Fibroblast of peridontal ligament (primary cell): ENCODE measurements around the gene FAH.
A peak's percentile ranks its signal among the peaks of the same experiment; 100 is the strongest.

Source experiments
- DNase-seq: peaks from one replicate; pipeline ENCODE4 v3.0.0-alpha.2; 2010; ENCODE audit errors: extremely low read depth

The FAH gene

DNA sequence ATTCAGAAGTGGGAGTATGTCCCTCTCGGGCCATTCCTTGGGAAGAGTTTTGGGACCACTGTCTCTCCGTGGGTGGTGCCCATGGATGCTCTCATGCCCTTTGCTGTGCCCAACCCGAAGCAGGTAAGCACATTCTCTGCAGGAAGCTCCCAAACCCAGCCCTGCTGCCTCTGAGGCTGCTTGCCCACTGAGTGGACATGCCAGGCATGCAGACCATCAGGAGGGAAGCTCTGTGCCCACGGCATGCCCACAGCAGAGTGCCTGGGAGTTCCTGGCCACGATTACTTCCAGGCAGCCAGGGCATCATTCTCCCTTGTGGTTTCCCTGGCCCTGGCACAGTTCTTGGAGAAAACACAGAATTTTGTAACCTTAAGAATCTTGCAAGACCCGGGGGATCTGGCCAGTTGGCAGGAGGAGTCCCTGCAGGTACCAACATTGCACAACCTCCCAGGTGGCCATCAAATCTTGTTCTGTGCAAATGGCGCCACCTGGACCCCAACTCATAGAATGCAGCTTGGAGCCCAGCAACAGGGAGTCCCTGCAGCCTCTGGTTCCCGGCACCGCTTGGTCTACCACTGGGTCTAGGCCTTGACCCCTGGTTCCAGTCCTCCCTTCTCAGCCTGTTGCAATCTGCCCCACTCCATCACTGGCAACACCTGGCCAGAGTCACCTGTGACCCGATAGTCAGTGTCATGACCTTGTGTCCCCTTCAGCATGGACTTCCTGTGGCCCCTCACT, 20.4 kb downstream of the FAH start:
- DNase-seq = peak; percentile 40

GRCh38 chr15:80174017-80174746, 21.4 kb downstream of the FAH start:
- peak; percentile 89 for DNase-seq

- DNase-seq = no peak
Measured at GRCh38 chr15:80175436-80175835, 22.6 kb downstream of the FAH start.

DNA sequence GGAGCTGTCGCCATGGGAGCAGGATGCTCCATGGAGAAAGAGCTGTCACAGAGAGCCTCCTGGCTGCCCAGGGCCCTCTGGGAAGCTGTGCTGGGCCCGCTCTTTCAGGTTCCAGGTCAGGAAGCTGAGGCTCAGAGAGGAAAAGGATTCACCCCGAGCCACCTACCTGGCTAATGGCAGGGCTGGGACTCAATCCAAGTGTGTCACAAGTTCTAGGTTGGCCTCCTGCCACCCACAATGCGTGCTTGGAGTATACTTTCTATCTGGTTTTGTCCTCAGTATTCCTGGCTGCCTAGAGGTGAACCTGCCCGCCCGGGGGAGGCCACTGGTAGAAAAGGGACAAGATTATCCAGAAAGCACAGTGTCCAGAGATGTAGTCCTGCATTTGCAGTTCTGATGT, 23.6 kb downstream of the FAH start:
- no peak for DNase-seq

- no peak for DNase-seq
Measured at GRCh38 chr15:80177156-80177555, 24.4 kb downstream of the FAH start.

- DNase-seq = peak; percentile 89
Measured at GRCh38 chr15:80179025-80179759, 26.4 kb downstream of the FAH start.

GRCh38 chr15:80179935-80180334, 27.1 kb downstream of the FAH start:
- no peak for DNase-seq

- DNase-seq = no peak
Measured at GRCh38 chr15:80180468-80180867, 27.7 kb downstream of the FAH start.

DNA sequence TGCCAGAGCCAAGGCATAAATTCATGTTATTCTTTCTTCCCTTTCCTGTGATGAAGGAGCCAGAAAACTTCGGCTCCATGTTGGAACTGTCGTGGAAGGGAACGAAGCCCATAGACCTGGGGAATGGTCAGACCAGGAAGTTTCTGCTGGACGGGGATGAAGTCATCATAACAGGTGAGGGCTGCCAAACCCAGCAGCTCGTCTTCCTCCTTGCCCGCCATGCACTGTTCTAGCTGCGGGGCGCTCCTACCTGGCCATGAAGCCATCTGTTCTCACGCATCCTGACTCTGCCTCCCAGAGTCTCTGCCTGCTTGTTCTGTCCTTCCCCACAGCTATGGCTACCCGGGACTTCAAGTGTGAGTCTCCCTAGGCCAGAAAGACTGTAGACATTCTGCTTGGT, 28.2 kb downstream of the FAH start:
- DNase-seq = no peak

DNA sequence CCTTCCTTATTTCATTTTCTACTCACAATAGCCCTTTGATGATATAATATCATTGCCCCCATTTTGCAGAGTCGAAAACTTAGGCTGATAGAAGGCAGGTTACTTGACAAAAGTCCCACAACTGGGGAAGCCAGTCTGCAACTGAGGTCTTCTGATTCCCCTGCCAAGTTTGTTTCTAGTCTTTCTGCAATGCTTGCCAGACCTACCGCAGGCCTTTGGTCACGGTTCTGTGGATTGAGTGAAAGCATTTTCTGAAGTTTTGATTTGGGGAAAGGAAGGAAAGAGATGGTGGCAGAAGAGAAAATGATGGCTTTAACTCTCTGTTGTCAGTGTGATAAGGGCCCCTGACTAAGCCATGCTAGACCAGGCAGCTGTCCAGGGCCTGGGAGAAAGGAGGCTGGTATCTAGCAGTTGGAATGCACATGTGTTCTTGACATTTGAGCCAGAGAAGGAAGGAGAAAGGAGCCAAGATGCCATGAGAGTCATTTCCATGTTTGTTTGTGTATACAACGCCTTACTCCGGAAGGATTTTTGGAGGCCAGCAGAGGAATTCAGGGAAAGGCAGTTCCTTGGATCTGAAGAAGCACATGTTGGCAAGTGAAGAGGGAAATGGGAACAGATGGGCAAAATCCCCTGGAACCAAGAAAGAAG, 29.9 kb downstream of the FAH start:
- peak; percentile 92 for DNase-seq

DNA sequence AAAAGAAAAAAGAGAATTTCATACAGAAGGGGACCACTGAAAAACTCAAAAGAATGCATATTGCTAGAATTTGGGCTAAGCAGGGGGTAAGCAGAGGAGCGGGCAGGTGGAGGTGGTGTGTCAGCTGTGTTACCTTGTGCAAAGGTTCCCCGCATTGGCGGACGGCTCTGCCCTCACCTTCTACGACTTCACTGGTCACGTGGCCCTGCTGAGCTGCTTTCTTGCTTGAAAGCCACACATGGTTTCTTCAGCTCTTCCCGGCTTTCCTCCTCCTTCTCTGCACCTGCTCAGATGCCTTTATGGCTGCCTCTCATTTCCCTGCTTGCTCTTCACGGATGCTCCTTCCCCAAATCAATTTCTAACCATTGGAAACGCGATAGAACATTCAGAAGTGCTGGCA, 30.5 kb downstream of the FAH start:
- DNase-seq = no peak

DNA sequence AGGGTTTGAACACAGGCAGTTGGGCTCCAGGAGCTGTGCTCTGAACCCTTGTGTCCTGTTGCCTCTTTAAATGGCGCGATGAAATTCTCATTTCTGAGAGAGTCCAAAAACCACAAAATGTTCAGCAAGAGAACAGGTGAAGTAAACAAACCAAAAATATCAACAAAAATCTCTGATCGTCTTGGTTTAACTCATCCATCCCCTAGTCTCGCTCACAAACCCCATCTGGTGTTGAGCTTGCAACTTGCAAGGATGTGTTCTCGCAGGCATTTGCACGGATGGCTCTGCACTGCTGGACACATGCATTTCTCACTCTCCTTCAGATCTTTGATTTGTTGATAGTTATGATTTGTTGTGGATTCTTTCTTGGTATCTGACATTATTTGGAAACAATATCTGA, 31.1 kb downstream of the FAH start:
- DNase-seq = no peak

- no peak for DNase-seq
Measured at GRCh38 chr15:80184554-80184953, 31.8 kb downstream of the FAH start.

DNA sequence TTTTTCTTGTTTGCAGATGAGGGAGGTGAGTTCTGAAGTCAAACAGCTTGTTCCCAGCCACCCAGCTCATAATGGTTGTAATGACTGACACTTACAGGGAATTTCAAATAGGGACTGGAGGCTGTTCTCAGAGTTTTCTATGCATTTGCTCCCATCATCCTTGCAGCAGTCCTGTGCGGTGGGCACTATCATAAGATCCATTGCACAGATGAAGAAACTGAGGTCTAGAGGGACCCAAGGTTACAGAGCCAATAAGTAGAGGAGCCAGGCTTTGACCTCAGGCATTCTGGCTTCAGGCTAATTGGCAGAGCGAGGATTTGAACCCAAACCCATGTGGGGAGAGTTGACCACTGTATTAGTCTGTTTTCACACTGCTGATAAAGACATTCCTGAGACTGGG, 32.4 kb downstream of the FAH start:
- DNase-seq = no peak

GRCh38 chr15:80186066-80186465, 33.3 kb downstream of the FAH start:
- no peak for DNase-seq

DNA sequence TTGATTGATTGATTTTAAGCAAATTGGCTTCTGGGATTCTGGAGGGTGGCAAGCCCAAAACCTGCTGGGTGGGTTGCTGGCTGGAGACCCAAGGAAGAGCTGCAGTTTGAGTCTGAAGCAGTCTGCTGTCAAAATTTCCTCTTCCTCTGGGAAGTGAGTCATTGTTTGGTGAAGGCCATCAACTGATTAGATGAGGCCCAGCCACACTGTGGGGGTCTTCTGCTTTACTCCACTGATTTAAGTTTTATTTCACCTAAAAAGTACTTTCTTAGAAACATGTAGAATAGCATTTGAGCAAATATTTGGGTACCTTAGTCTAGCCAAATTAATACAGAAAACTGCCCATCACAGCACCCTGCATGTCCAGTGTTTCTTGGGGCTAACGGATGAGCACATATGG, 33.8 kb downstream of the FAH start:
- DNase-seq = no peak

DNA sequence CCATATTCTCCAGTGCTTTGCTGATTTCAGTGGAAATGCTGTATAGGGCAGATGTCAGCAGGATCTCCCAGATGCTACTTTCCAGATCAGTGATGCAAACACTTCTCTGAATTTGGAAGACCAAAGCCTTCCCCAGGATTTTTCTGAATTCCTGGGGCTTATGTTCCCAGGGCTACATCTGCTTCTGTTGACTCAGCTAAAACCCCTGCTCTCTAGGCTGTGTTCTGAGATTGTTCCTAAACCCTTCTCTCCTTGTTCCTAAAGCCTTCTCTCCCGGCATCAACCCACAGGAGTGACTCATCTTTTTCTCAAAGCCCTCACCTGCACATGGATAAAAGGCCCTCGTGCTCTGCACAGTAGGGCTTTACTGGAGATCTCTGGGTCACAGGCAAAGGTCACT, 35.5 kb downstream of the FAH start:
- no peak for DNase-seq

- no peak for DNase-seq
Measured at GRCh38 chr15:80191198-80191597, 38.4 kb downstream of the FAH start.

- no peak for DNase-seq
Measured at GRCh38 chr15:80191897-80192595, 39.2 kb downstream of the FAH start.

- no peak for DNase-seq
Measured at GRCh38 chr15:80194186-80194585, 41.4 kb downstream of the FAH start.

DNA sequence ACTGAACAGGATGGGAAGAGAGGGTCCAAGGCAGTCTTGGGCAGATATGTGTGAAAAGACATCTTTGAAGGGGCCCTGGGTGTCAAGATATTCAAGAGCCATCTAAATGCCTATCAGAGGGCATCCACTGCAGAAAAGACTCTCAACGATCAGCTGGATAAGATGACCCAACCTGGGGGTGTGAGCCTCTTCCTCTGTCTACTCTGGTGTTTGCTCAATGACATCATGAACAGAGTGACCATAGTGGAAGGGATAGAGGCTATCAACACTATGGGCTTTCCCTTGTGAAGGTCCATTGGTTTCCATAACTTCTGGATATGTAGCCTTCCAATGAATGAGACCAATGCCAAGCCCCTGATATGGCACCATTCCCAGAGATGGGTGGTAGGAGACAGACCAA, 42.1 kb downstream of the FAH start:
- DNase-seq = no peak

- no peak for DNase-seq
Measured at GRCh38 chr15:80199366-80199765, 46.6 kb downstream of the FAH start.
